Posterior cingulate gyrus (tissue), 11 donors: Measurements from ENCODE around the gene ZNF350.
"Not testable (repeated sequence)": the region's sequence is repeated elsewhere in the genome, so short reads cannot be mapped to it uniquely, and the experiment has no call there.

Source experiments
- DNase-seq, 10 donors: peaks; one replicate each; pipeline versions ENCODE4 v3.0.0 to v3.0.0-alpha.2; 2020 to 2021; ENCODE audit warnings: mixed read lengths in 3 of 10
- intact Hi-C: fragments of 100-400 bp; cut with DNase I; formaldehyde crosslinking; loops from one replicate; pipeline ENCODE4 v1.15.1; 2023

Gene ZNF350

DNA sequence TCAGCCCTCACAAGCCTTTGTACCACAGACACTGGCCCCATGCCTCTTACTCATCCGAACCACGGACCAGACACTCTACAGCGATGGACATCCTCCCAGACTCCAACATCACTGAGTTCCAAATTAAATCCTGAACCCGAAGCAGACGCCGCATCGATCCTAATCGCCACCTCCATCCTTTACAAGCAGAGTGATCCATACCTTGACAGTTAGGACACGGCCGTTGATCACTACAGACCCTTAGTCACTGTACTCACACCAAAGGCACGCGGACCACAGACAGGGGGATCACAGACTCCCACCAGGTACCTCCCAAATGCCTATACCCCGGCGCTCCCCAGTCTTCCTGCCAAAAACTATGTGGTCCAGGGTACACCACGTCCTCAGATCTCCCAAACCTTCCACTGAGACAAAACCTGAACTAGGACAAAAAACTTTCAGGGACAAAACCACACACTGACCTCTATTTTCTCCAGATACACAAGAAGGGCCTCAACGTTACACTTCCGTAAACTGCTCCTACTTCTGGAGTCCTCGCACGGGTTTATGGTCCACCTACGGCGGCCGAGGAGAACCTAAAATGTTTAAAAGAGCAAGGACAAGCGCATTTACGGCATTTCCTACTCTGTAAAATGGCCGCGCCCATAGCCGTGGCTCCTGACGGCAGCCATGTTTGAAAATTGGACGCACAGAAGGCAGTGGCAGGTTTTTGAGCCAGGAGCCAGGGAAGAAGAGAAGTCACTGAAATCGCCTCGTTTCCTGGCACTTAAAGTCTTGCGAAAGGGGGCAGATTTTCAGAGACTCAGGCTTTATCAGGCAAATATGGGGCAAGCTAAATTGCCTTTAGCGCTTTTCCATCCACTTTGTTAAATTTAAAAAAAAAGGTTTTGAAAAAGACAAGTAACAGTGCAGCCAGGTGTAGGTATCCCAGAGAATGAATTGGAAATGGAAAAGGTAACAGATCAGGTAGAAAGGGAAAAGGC, at the start of gene ZNF350:
Gene ZNF350, minus strand, starts transcription at position 532 of the 983 bp plus-strand sequence. CDS start 12,480 bp downstream, outside the sequence.
- intact Hi-C loops, result loop anchor here (1.0 to 10.0 kb wide), 3 partner anchors 62 to 99 kb away; partner anchors contain the start of genes ZNF577 and ZNF613
- peak; percentile 90 to 99 (median 96) for DNase-seq

- intact Hi-C loops, result no loop called here
- DNase-seq, result no peak
Observed at GRCh38 chr19:52034051-52034728, 47.5 kb upstream of the ZNF350 start.

GRCh38 chr19:52028780-52029123, 42.1 kb upstream of the ZNF350 start:
- intact Hi-C loops, result loop anchor here (1.0 kb wide), 1 partner anchor 20 kb away; the partner anchor contains the start of gene ZNF432
- DNase-seq, result no peak

DNA sequence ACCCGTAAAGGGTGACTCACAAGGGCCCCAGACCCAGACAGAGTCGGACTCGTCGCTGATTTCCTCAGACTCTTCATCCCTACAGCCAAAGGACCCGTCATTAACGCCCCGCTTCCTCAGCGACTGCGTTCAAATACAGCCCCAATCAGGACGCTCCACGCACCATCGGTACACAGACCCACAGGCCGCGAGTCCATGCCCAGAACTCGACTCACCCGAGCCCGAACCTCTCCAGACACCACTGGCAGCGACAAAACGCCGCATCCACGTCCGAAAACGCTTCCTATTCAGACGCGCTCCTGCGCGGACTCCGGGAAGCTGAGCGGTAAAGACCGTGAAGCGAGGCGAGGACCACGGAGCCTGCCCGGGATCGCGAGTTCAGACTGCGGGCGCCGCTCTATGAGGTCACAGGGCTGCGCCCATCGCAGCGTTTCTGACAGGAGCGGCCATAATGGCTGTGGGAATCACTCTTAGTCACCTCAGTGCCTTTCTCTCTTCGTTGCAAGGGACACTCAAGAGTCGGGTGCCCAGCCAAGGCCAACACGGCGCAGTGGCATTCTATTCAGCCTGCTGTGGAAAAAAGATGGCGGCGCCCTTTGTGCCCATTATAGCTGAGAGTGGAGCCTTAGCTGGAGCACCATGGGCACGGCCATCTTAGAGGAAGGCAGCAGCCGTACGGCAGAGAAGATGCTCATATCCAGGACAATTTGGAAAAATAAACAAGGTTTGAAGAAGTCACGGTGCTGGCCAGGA, 41.6 kb upstream of the ZNF350 start, which contains the start of gene ZNF614:
Gene ZNF614, minus strand, starts transcription at position 353 of the 753 bp plus-strand sequence. CDS start 2,634 bp downstream, outside the sequence.
- DNase-seq, result peak; percentile 82 to 98 (median 88)
- intact Hi-C loops, result loop anchor here (1.0 kb wide), 1 partner anchor 20 kb away; the partner anchor contains the start of gene ZNF432

DNA sequence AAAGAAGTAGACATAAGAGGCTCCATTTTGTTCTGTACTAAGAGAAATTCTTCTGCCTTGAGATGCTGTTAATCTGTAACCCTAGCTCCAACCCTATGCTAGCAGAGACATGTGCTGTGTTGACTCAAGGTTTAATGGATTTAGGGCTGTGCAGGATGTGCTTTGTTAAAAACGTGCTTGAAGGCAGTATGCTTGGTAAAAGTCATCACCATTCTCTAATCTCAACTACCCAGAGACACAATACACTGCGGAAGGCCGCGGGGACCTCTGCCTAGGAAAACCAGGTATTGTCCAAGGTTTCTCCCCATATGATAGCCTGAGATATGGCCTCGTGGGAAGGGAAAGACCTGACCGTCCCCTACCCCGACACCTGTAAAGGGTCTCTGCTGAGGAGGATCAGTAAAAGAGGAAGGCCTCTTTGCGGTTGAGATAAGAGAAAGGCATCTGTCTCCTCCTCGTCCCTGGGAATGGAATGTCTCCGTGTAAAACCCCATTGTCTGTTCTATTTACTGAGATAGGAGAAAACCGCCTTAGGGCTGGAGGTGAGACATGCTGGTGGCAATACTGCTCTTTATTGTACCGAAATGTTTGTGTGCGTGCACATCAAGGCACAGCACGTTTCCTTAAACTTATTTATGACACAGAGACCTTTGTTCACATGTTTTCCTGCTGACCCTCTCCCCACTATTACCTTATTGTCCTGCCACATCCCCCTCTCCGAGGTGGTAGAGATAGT, 39.8 kb upstream of the ZNF350 start:
- DNase-seq, intact Hi-C loops: not testable (repeated sequence)

DNA sequence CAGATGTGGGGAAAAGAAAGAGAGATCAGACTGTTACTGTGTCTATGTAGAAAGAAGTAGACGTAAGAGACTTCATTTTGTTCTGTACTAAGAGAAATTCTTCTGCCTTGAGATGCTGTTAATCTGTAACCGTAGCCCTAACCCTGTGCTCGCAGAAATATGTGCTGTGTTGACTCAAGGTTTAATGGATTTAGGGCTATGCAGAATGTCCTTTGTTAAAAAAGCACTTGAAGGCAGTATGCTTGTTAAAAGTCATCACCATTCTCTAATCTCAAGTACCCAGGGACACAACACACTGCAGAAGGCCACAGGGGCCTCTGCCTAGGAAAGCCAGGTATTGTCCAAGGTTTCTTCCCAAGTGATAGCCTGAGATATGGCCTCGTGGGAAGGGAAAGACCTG, 37.8 kb upstream of the ZNF350 start:
- intact Hi-C loops, DNase-seq: not testable (repeated sequence)

DNA sequence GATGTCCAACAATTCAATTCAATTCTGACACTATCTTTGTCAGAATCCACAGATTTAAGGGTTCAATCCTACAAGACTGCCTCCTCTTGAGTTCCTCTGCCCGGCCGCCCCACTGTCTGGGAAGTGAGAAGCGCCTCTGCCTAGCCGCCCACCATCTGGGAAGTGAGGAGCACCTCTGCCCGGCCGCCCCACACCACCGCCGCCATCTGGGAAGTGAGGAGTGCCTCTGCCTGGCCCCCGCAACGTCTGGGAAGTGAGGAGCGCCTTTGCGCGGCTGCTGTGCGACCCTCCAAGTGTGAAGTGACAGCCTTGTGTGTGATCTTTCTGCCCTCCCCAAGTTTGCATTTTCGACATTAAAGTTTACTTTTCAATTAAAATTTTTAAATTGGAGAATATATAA, 35.6 kb upstream of the ZNF350 start:
- peak in 1 of 10 donors; percentile 83 for DNase-seq
- intact Hi-C loops, result no loop called here

DNA sequence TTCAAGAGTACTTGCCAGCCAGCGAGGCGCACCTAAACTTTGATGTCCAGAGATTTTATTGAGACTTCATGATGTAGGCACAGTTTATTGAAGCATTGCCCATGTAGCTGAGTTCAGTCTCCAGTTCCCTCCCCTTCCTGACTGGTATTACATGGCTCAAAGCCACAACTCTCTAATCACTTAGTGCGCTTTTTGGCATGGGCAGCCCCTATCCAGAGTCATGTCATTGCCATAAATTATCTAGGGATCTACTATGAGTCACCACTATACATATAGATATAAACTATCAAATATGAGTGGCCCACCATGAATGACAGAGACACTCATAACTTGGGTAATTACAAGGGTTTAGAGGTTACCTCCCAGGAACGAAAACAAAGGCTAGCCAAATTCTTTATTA, 33.9 kb upstream of the ZNF350 start:
- intact Hi-C loops, result no loop called here
- no peak for DNase-seq

DNA sequence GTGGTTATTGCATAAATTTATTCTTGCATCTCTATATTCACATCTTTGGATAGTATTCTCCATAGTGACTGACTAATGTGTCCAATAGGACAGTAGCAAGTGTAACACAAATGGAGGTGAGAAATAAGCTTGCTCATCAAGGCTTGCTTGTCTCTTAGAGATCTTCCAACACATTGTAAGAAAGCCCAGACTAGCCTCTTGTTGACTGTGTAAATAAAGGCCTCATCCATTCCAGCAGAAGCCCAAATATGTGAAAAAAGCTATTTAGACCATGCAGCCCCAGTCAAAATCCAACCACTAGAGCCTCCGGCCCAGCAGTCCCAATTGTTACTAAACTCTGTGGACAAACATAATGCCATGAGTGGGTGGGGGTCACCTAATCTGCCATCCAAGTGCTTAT, 24.0 kb upstream of the ZNF350 start:
- DNase-seq, result no peak
- intact Hi-C loops, result no loop called here

- intact Hi-C loops, result loop anchor here (5.0 kb wide), 1 partner anchor 39 kb away; the partner anchor contains the start of gene ZNF432
- peak; percentile 89 to 99 (median 94) for DNase-seq
Observed at GRCh38 chr19:52007806-52008557, 21.3 kb upstream of the ZNF350 start, which contains the start of gene ZNF615. TSS of gene ZNF615 (minus strand) at chr19:52008211. CDS start at chr19:52003711, 4,500 bp downstream.

- peak in 3 of 10 donors; percentile 10 to 81 (median 73) for DNase-seq
Observed at GRCh38 chr19:52007451-52007805, 20.8 kb upstream of the ZNF350 start.

DNA sequence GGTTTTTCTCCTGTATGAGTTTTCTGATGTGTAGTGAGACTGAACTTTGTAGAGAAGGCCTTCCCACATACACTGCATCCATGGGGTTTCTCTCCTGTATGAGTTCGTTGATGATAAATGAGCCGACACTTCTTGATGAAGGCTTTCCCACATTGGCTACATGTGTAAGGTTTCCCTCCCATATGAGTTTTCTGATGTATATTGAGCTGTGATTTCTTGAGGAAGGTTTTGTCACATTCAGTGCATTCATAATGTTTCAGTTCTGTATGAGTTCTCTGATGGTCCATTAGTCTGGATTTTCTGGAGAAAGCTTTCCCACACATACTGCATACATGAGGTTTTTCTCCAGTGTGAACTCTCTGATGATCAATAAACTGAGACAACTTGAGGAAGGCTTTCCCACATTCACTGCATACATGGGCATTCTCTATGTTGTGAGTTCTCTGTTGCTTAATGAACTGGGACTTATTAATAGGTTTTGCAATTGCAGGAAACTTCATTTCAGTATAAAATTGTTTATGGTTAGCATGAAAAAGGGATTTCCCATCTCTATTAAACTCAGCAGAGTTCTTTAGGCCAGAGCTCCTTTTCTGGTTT, 7.5 kb upstream of the ZNF350 start:
- intact Hi-C loops, result no loop called here
- DNase-seq, result no peak

More at GRCh38 chr19:52007451-52007805, 20.8 kb upstream of the ZNF350 start:
- intact Hi-C loops, result loop anchor here (5.0 kb wide), 1 partner anchor 40 kb away; the partner anchor contains the start of gene ZNF432

- intact Hi-C loops, result no loop called here
- DNase-seq, result no peak
Observed at GRCh38 chr19:51993422-51993821, 6.8 kb upstream of the ZNF350 start.

DNA sequence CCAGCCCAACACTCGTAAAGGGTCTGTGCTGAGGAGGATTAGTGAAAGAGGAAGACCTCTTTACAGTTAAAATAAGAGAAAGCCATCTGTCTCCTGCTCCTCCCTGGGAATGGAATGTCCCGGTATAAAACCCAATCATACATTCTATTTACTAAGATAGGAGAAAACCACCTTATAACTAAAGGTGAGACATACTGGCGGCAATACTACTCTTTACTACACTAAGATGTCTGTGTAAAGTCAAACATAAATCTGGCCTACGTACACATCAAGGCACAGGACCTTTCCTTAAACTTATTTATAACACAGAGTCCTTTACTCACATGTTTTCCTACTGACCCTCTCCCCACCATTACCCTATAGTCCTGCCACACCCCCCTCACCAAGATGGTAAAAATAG, 3.3 kb downstream of the ZNF350 start:
- no peak for DNase-seq
- intact Hi-C loops, result loop anchor here (10.0 kb wide), 1 partner anchor 59 kb away; the partner anchor contains the start of gene ZNF613

DNA sequence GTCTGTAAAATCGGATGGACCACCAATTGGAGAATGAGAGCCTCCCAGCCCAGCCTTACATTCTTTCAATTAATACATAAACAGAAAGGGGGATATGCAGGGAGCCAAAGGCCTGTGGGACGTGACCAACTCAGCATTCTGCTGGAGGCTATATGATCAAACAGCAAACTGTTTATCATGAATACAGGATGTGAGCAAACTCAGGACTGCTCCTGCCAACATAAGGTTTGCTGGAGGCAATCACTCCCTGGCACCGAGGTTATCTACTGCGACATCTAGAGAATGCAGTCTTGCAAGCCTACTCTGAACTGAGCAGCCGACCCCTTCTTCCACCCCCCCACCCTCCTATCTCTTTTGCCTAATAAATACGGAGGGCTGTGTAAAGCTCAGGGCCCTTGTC, 5.7 kb downstream of the ZNF350 start:
- intact Hi-C loops, result loop anchor here (10.0 kb wide), 1 partner anchor 56 kb away; the partner anchor contains the start of gene ZNF613
- DNase-seq, result not testable (repeated sequence)

GRCh38 chr19:51980116-51980736, 6.4 kb downstream of the ZNF350 start:
- intact Hi-C loops, result loop anchor here (10.0 kb wide), 1 partner anchor 55 kb away; the partner anchor contains the start of gene ZNF613
- no peak for DNase-seq

- DNase-seq, result no peak
- intact Hi-C loops, result no loop called here
Observed at GRCh38 chr19:51978882-51979281, 7.8 kb downstream of the ZNF350 start.

DNA sequence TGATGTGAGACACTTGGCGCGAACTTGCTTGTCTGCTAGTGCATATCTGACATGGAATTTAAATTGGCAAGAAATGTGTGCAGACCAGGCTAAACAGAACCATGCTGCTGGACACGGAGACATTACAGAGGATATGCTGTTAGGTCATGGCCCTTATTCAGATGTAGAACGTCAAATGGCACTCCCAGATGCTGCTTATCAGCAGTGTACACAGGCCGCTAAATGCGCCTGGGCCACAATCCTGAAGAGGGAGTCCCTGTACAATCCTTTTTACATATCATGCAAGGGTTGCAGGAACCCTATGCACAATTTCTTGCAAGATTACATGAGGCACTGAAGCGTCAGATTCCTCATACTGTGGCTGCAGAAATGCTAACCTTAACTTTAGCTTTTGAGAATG, 9.3 kb downstream of the ZNF350 start:
- no peak for DNase-seq
- intact Hi-C loops, result no loop called here
